Epithelial cell of prostate (primary cell): ENCODE data around the gene YKT6.

Experiments
- DNase-seq: peaks from one replicate; pipeline ENCODE4 v3.0.0-alpha.2; 2011; ENCODE audit warnings: low read depth, low spot score
- H3K27ac ChIP-seq: fragments of 450-650 bp; 2 replicates; pipeline ENCODE4 v1.5.1; 2017; ENCODE audit warnings: mild to moderate bottlenecking

Gene YKT6

GRCh38 chr7:44200699-44201461 is at the start of gene YKT6:
Gene YKT6 (plus strand): TSS chr7:44200978. CDS start chr7:44201136, 158 bp downstream.
- peak within 1 kb of the TSS; percentile 61 for H3K27ac ChIP-seq

GRCh38 chr7:44151956-44152355 is 48.8 kb upstream of the YKT6 start:
- no peak for DNase-seq
- H3K27ac ChIP-seq: no peak overlapping the region

More at GRCh38 chr7:44200699-44201461, at the start of gene YKT6:
- DNase-seq: peak; percentile 88

- no peak overlapping the region for H3K27ac ChIP-seq
- no peak for DNase-seq
These were observed 47.5 kb upstream of the YKT6 start for GRCh38 chr7:44152971-44153947.

GRCh38 chr7:44153948-44154335 is 46.8 kb upstream of the YKT6 start:
- no peak for DNase-seq
- H3K27ac ChIP-seq: no peak overlapping the region

GRCh38 chr7:44154703-44155102 is 46.1 kb upstream of the YKT6 start:
- H3K27ac ChIP-seq: no peak overlapping the region
- DNase-seq: no peak

- DNase-seq: no peak
These were observed 45.3 kb upstream of the YKT6 start for GRCh38 chr7:44155191-44156185.

GRCh38 chr7:44156453-44157010 is 44.2 kb upstream of the YKT6 start:
- H3K27ac ChIP-seq: no peak overlapping the region
- no peak for DNase-seq

More at GRCh38 chr7:44155191-44156185, 45.3 kb upstream of the YKT6 start:
- no peak overlapping the region for H3K27ac ChIP-seq

GRCh38 chr7:44157116-44158080 is 43.4 kb upstream of the YKT6 start:
- H3K27ac ChIP-seq: no peak overlapping the region
- DNase-seq: no peak

- H3K27ac ChIP-seq: no peak overlapping the region
- no peak for DNase-seq
These were observed 42.5 kb upstream of the YKT6 start for GRCh38 chr7:44158096-44158872.

GRCh38 chr7:44158873-44159631 is 41.7 kb upstream of the YKT6 start:
- no peak for DNase-seq
- no peak overlapping the region for H3K27ac ChIP-seq

GRCh38 chr7:44159824-44160630 is 40.8 kb upstream of the YKT6 start:
- no peak for DNase-seq
- no peak overlapping the region for H3K27ac ChIP-seq

GRCh38 chr7:44161371-44161770 is 39.4 kb upstream of the YKT6 start:
- no peak overlapping the region for H3K27ac ChIP-seq
- DNase-seq: no peak

- no peak overlapping the region for H3K27ac ChIP-seq
These were observed 38.6 kb upstream of the YKT6 start for GRCh38 chr7:44162179-44162578.

GRCh38 chr7:44162785-44163395 is 37.9 kb upstream of the YKT6 start:
- H3K27ac ChIP-seq: peak overlapping the region; percentile 31

More at GRCh38 chr7:44162179-44162578, 38.6 kb upstream of the YKT6 start:
- no peak for DNase-seq

GRCh38 chr7:44163591-44163990 is 37.2 kb upstream of the YKT6 start:
- DNase-seq: peak; percentile 41
- H3K27ac ChIP-seq: peak overlapping the region; percentile 31

More at GRCh38 chr7:44162785-44163395, 37.9 kb upstream of the YKT6 start:
- DNase-seq: no peak

GRCh38 chr7:44167920-44168319 is 32.9 kb upstream of the YKT6 start:
- DNase-seq: no peak
- H3K27ac ChIP-seq: no peak overlapping the region
